GM12878 (cell line): ENCODE results near the gene RMI2. TPM values are rescaled to one million over a fixed set of nuclear protein-coding genes. Genes with fewer than 3 reads are reported as not detected.

Experiments
- ATF3 ChIP-seq: IDR thresholded peaks from 2 replicates; pipeline ENCODE4 v1.6.1; 2011; ENCODE audit warnings: low read depth, mild to moderate bottlenecking, low read length, moderate library complexity, borderline replicate concordance; ENCODE audit errors: extremely low read depth
- BCLAF1 ChIP-seq: fragments of 450-650 bp; IDR thresholded peaks from 2 replicates; pipeline ENCODE4 v1.6.1; 2017; ENCODE audit warnings: antibody characterized with exemption, mild to moderate bottlenecking, moderate library complexity
- E4F1 ChIP-seq: fragments of 450-650 bp; IDR thresholded peaks from 2 replicates; pipeline ENCODE4 v1.6.1; 2018; ENCODE audit warnings: borderline replicate concordance, mild to moderate bottlenecking; ENCODE audit not compliant: partially characterized antibody
- EP300 ChIP-seq, 2 experiments: fragments of 150-350 bp in 1 of 2; IDR thresholded peaks; 2 replicates each; pipeline ENCODE4 v1.6.1; 2011 to 2012; ENCODE audit warnings: low read depth in 2 of 2, low read length in 2 of 2, borderline replicate concordance in 1 of 2, improper control_type of control experiment in 1 of 2, inconsistent platforms in 1 of 2; ENCODE audit not compliant: control insufficient read depth in 1 of 2
- MEF2B ChIP-seq: fragments of 450-650 bp; IDR thresholded peaks from 2 replicates; pipeline ENCODE4 v1.6.1; 2018; ENCODE audit warnings: mild to moderate bottlenecking, moderate library complexity; ENCODE audit not compliant: partially characterized antibody, poor library complexity, severe bottlenecking
- MXI1 ChIP-seq: fragments of 150-350 bp; IDR thresholded peaks from 2 replicates; pipeline ENCODE4 v1.6.1; 2011; ENCODE audit warnings: low read depth, mild to moderate bottlenecking, inconsistent platforms, low read length, improper control_type of control experiment
- SRF ChIP-seq, 2 experiments: IDR thresholded peaks; 2 replicates each; pipeline ENCODE4 v1.6.1; 2011; ENCODE audit warnings: low read depth in 2 of 2, low read length in 2 of 2, mild to moderate bottlenecking in 1 of 2, moderate library complexity in 1 of 2
- TAF1 ChIP-seq: IDR thresholded peaks from 2 replicates; pipeline ENCODE4 v1.6.1; 2011; ENCODE audit warnings: mild to moderate bottlenecking, low read depth, low read length, borderline replicate concordance
- TCF3 ChIP-seq: IDR thresholded peaks from 2 replicates; pipeline ENCODE4 v1.6.1; 2012; ENCODE audit warnings: low read depth, mild to moderate bottlenecking, low read length, borderline replicate concordance; ENCODE audit not compliant: insufficient read depth
- YY1 ChIP-seq: IDR thresholded peaks from 2 replicates; pipeline ENCODE4 v1.6.1; 2011; ENCODE audit warnings: low read depth, mild to moderate bottlenecking, low read length
- ZNF622 ChIP-seq: fragments of 450-650 bp; IDR thresholded peaks from 2 replicates; pipeline ENCODE4 v1.6.1; 2017; ENCODE audit warnings: mild to moderate bottlenecking, inconsistent platforms
- polyA plus RNA-seq, 11 experiments: library from polyadenylated mRNA; depleted of rRNA in 4 of 11; unstranded in 6 of 11; stranded (reverse) in 5 of 11; fragments of >200 nt; fragmentation: Nextera tagmentation in 4 of 11; fragmentation: Illumina TruSeq in 1 of 11; extraction: Ambion mirVana in 4 of 11; extraction: Trizol in 1 of 11; gene quantifications; 1 replicate in 1 of 11; 2 replicates in 10 of 11; pipeline versions ENCODE4 v1.2.1 to v1.2.3, GENCODE V29; 2011 to 2016; ENCODE audit warnings: inconsistent platforms in 2 of 11, missing spikeins in 2 of 11, low read depth in 1 of 11
- total RNA-seq, 4 experiments: library from RNA; depleted of rRNA in 3 of 4; stranded (reverse); fragments of >200 nt in 3 of 4; fragmentation: Illumina TruSeq in 1 of 4; extraction: Trizol in 1 of 4; gene quantifications; 2 replicates each; pipeline versions ENCODE4 v1.2.1 to v1.2.3, GENCODE V29; 2013 to 2021
- TF ChIP-seq, protein P1 (sequence below): fragments of 450-650 bp; IDR thresholded peaks from 2 replicates; pipeline ENCODE4 v1.6.1; 2016; ENCODE audit warnings: mild to moderate bottlenecking

RMI2 gene
- total and polyA plus RNA-seq, 10 of the 15 experiments (the other 5 are each of a cell fraction or from before 2014, with no cell fraction given): 9.6 to 68.8 (median 32.1) TPM

DNA sequence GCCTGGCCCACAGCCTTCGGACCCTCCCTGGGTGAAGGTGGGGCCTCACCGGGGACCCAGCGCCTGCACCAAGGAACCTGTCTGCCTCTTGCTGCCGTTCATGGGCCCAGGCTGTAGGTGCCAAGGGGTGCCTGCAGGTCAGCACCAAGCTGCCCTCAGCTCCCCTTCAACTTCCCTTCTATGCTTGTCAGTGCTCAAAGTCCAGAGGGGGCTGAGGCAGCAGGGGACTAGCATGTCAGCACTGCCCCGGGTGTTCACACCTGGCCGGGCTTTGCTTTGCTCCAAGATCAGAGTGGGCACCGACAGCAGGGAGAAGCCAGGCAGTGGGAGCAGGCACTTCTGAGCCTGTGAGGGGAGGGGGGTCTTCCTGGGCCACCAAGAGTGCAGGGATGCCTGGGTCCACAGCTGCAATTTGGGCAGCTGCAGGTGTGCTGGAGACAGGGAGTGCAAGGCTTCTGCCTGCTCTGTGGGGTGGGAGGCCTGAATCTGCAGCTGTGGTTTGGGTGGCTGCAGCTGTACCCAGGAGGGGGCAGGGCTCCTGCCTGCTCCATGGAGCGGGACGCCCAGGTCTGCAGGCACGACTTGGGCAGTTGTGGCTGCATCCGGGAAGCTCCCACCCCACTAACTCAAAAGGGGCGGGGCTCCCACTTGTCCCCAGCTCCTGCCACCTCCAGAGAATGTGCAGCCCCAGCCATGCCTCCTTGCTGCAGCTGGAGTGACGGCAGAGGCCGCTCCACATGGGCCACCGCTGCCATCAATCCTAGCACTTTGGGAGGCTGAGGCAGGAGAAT is 36.6 kb upstream of the RMI2 start (continued):
- no peak for TF ChIP-seq BCLAF1
- TF ChIP-seq TAF1: no peak
- TF ChIP-seq EP300 (IDR thresholded peaks at IDR 0.05; ENCODE audit: borderline replicate concordance in 1 of 2, control insufficient read depth in 1 of 2, low read depth in 2 of 2, low read length in 2 of 2): peak; percentile 79 to 87
- TF ChIP-seq TCF3: peak; percentile 100
- TF ChIP-seq MXI1: no peak
- peak; percentile 11 for TF ChIP-seq E4F1
- peak; percentile 44; the same call in 1 of the 2 replicates for TF ChIP-seq YY1
- TF ChIP-seq ATF3: no peak
- TF ChIP-seq, protein P1, sequence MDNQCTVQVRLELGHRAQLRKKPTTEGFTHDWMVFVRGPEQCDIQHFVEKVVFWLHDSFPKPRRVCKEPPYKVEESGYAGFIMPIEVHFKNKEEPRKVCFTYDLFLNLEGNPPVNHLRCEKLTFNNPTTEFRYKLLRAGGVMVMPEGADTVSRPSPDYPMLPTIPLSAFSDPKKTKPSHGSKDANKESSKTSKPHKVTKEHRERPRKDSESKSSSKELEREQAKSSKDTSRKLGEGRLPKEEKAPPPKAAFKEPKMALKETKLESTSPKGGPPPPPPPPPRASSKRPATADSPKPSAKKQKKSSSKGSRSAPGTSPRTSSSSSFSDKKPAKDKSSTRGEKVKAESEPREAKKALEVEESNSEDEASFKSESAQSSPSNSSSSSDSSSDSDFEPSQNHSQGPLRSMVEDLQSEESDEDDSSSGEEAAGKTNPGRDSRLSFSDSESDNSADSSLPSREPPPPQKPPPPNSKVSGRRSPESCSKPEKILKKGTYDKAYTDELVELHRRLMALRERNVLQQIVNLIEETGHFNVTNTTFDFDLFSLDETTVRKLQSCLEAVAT: peak; percentile 61; the same call in 1 of the 2 replicates
- no peak for TF ChIP-seq ZNF622
- peak; percentile 58 for TF ChIP-seq MEF2B
- no peak for TF ChIP-seq SRF (IDR thresholded peaks at IDR 0.05; ENCODE audit: low read depth in 2 of 2, low read length in 2 of 2)
